T-helper 2 cell treated with Interferon-gamma antibody and Interleukin-4, amounts not matched to agents 5 μg/mL and 100 μg/mL, for 36 hours (primary cell): Measurements from ENCODE around the gene EPB41.
A peak's percentile ranks its signal among the peaks of the same experiment; 100 is the strongest.

ENCODE experiments used
- DNase-seq: peaks from one replicate; pipeline ENCODE4 v3.0.0; 2021; ENCODE audit warnings: low spot score
- H3K27ac Mint-ChIP-seq: one replicate; pipeline ENCODE4 v1.8.0; 2021; ENCODE audit warnings: mild to moderate bottlenecking, mixed read lengths
- H3K27me3 Mint-ChIP-seq: one replicate; pipeline ENCODE4 v1.8.0; 2021; ENCODE audit warnings: low read depth, mixed read lengths
- H3K36me3 Mint-ChIP-seq: one replicate; pipeline ENCODE4 v1.8.0; 2021; ENCODE audit warnings: low read depth, mixed read lengths
- H3K4me1 Mint-ChIP-seq: one replicate; pipeline ENCODE4 v1.8.0; 2021; ENCODE audit warnings: low read depth, mixed read lengths
- H3K4me3 Mint-ChIP-seq: one replicate; pipeline ENCODE4 v1.8.0; 2022; ENCODE audit warnings: mild to moderate bottlenecking, moderate library complexity, mixed read lengths
- H3K9me3 Mint-ChIP-seq: one replicate; pipeline ENCODE4 v1.8.0; 2021; ENCODE audit warnings: mixed read lengths

Gene EPB41

GRCh38 chr1:28898405-28898881 is 15.9 kb upstream of the EPB41 start:
- no peaks in the 10 kb centered on the region for H3K27me3 Mint-ChIP-seq
- H3K4me3 Mint-ChIP-seq: no peak overlapping the region
- no peaks in the 10 kb centered on the region for H3K9me3 Mint-ChIP-seq
- peaks cover 15% of the 10 kb centered on the region for H3K36me3 Mint-ChIP-seq
- peaks cover 5% of the 10 kb centered on the region for H3K4me1 Mint-ChIP-seq
- no peak for DNase-seq
- H3K27ac Mint-ChIP-seq: no peak overlapping the region

GRCh38 chr1:28899267-28899666 is 15.1 kb upstream of the EPB41 start:
- Mint-ChIP-seq H3K27me3 (no peaks in the 10 kb centered on the region), H3K9me3 (no peaks in the 10 kb centered on the region), H3K4me3 (no peak overlapping the region), H3K4me1 (peaks cover 5% of the 10 kb centered on the region), H3K36me3 (peaks cover 19% of the 10 kb centered on the region), H3K27ac (no peak overlapping the region)
- DNase-seq: no peak

- H3K36me3 Mint-ChIP-seq: peaks cover 20% of the 10 kb centered on the region
- no peak for DNase-seq
- H3K27ac Mint-ChIP-seq: no peak overlapping the region
- H3K9me3 Mint-ChIP-seq: no peaks in the 10 kb centered on the region
- no peaks in the 10 kb centered on the region for H3K27me3 Mint-ChIP-seq
- H3K4me1 Mint-ChIP-seq: peaks cover 5% of the 10 kb centered on the region
- no peak overlapping the region for H3K4me3 Mint-ChIP-seq
These were observed 13.8 kb upstream of the EPB41 start for GRCh38 chr1:28900562-28900961.

- Mint-ChIP-seq H3K27me3 (no peaks in the 10 kb centered on the region), H3K9me3 (no peaks in the 10 kb centered on the region), H3K4me1 (peaks cover 3% of the 10 kb centered on the region), H3K27ac (no peak overlapping the region), H3K4me3 (no peak overlapping the region), H3K36me3 (peaks cover 18% of the 10 kb centered on the region)
- no peak for DNase-seq
These were observed 11.6 kb upstream of the EPB41 start for GRCh38 chr1:28902738-28903137.

GRCh38 chr1:28905921-28906666 is 8.3 kb upstream of the EPB41 start:
- H3K27me3 Mint-ChIP-seq: no peaks in the 10 kb centered on the region
- no peak overlapping the region for H3K4me3 Mint-ChIP-seq
- no peak for DNase-seq
- H3K9me3 Mint-ChIP-seq: no peaks in the 10 kb centered on the region
- H3K36me3 Mint-ChIP-seq: peaks cover 16% of the 10 kb centered on the region
- no peak overlapping the region for H3K27ac Mint-ChIP-seq
- H3K4me1 Mint-ChIP-seq: no peaks in the 10 kb centered on the region

- Mint-ChIP-seq H3K4me1 (peaks cover 8% of the 10 kb centered on the region), H3K36me3 (peaks cover 8% of the 10 kb centered on the region), H3K27ac (no peak overlapping the region), H3K27me3 (no peaks in the 10 kb centered on the region), H3K4me3 (no peak overlapping the region), H3K9me3 (no peaks in the 10 kb centered on the region)
- no peak for DNase-seq
These were observed 5.2 kb upstream of the EPB41 start for GRCh38 chr1:28909198-28909597.

GRCh38 chr1:28910379-28911115 is 3.8 kb upstream of the EPB41 start:
- H3K27me3 Mint-ChIP-seq: no peaks in the 10 kb centered on the region
- no peak overlapping the region for H3K4me3 Mint-ChIP-seq
- peaks cover 5% of the 10 kb centered on the region for H3K36me3 Mint-ChIP-seq
- H3K9me3 Mint-ChIP-seq: no peaks in the 10 kb centered on the region
- peaks cover 12% of the 10 kb centered on the region for H3K4me1 Mint-ChIP-seq
- no peak overlapping the region for H3K27ac Mint-ChIP-seq
- DNase-seq: no peak

- no peak for DNase-seq
- Mint-ChIP-seq H3K9me3 (no peaks in the 10 kb centered on the region), H3K36me3 (peaks cover 10% of the 10 kb centered on the region), H3K27ac (peak overlapping the region; percentile 84), H3K4me1 (peaks cover 33% of the 10 kb centered on the region), H3K4me3 (peak overlapping the region; percentile 85), H3K27me3 (no peaks in the 10 kb centered on the region)
These were observed 562 bp upstream of the EPB41 start for GRCh38 chr1:28913786-28914227.

GRCh38 chr1:28915031-28915895 is 894 bp downstream of the EPB41 start:
- Mint-ChIP-seq H3K36me3 (peaks cover 10% of the 10 kb centered on the region), H3K9me3 (no peaks in the 10 kb centered on the region), H3K27me3 (no peaks in the 10 kb centered on the region), H3K4me3 (peak overlapping the region; percentile 96), H3K4me1 (peaks cover 36% of the 10 kb centered on the region), H3K27ac (peak overlapping the region; percentile 92)
- peak; percentile 30 for DNase-seq

GRCh38 chr1:28917757-28918118 is 3.4 kb downstream of the EPB41 start:
- H3K27ac Mint-ChIP-seq: no peak overlapping the region
- H3K4me3 Mint-ChIP-seq: no peak overlapping the region
- H3K36me3 Mint-ChIP-seq: peaks cover 12% of the 10 kb centered on the region
- H3K4me1 Mint-ChIP-seq: peaks cover 41% of the 10 kb centered on the region
- no peaks in the 10 kb centered on the region for H3K9me3 Mint-ChIP-seq
- H3K27me3 Mint-ChIP-seq: no peaks in the 10 kb centered on the region
- DNase-seq: no peak

- Mint-ChIP-seq H3K27ac (no peak overlapping the region), H3K4me3 (no peak overlapping the region), H3K27me3 (no peaks in the 10 kb centered on the region), H3K9me3 (no peaks in the 10 kb centered on the region), H3K4me1 (peaks cover 36% of the 10 kb centered on the region), H3K36me3 (peaks cover 8% of the 10 kb centered on the region)
- DNase-seq: no peak
These were observed 7.0 kb downstream of the EPB41 start for GRCh38 chr1:28921286-28921869.

GRCh38 chr1:28925350-28925891 is 11.1 kb downstream of the EPB41 start:
- peak overlapping the region; percentile 41 for H3K4me3 Mint-ChIP-seq
- no peaks in the 10 kb centered on the region for H3K9me3 Mint-ChIP-seq
- no peak for DNase-seq
- H3K36me3 Mint-ChIP-seq: peaks cover 5% of the 10 kb centered on the region
- H3K27ac Mint-ChIP-seq: peak overlapping the region; percentile 89
- H3K4me1 Mint-ChIP-seq: peaks cover 41% of the 10 kb centered on the region
- H3K27me3 Mint-ChIP-seq: no peaks in the 10 kb centered on the region

- H3K9me3 Mint-ChIP-seq: no peaks in the 10 kb centered on the region
- H3K27ac Mint-ChIP-seq: peak overlapping the region; percentile 89
- H3K27me3 Mint-ChIP-seq: no peaks in the 10 kb centered on the region
- peak; percentile 45 for DNase-seq
- peaks cover 3% of the 10 kb centered on the region for H3K36me3 Mint-ChIP-seq
- H3K4me1 Mint-ChIP-seq: peaks cover 38% of the 10 kb centered on the region
- H3K4me3 Mint-ChIP-seq: peak overlapping the region; percentile 74
These were observed 12.4 kb downstream of the EPB41 start for GRCh38 chr1:28926629-28927265.
